ENCODE data around the gene IFNL2. TPM values are rescaled to one million over a fixed set of nuclear protein-coding genes. Genes with fewer than 3 reads are reported as not detected.

The IFNL2 gene
- total and polyA plus RNA-seq, 9 of the 15 experiments (the other 6 are each of a cell fraction or from before 2014, with no cell fraction given) = not detected

GRCh38 chr19:39308531-39309304 is 40.5 kb downstream of the IFNL2 start (continued):
- TF ChIP-seq EWSR1 (IDR thresholded peaks at IDR 0.05; ENCODE audit: borderline replicate concordance, low read depth, partially characterized antibody) = no peak
- no peak for TF ChIP-seq FOS (IDR thresholded peaks at IDR 0.05; ENCODE audit: extremely low read depth, insufficient read length)
- TF ChIP-seq GTF2E2 (tag; IDR thresholded peaks at IDR 0.05) = no peak
- TF ChIP-seq SIX5 (IDR thresholded peaks at IDR 0.05; ENCODE audit: borderline replicate concordance in 1 of 2, insufficient read depth in 1 of 2, low read depth in 1 of 2, low read length in 2 of 2) = no peak
- no peak for TF ChIP-seq FOXK1 (CRISPR knock-in tag; IDR thresholded peaks at IDR 0.05; ENCODE audit: borderline replicate concordance)
- no peak for TF ChIP-seq ETV1 (tag; conservative IDR thresholded peaks at IDR 0.05; ENCODE audit: low read depth)
- no peak for TF ChIP-seq NFATC3 (IDR thresholded peaks at IDR 0.05)
- TF ChIP-seq RBFOX2 (IDR thresholded peaks at IDR 0.05; ENCODE audit: low read depth, low read length) = no peak
- no peak for TF ChIP-seq CHD1 (IDR thresholded peaks at IDR 0.05; ENCODE audit: low read length)
- TF ChIP-seq MITF (IDR thresholded peaks at IDR 0.05) = no peak
- no peak for TF ChIP-seq BRD9 (IDR thresholded peaks at IDR 0.05; ENCODE audit: low read depth, partially characterized antibody)
- TF ChIP-seq HES1 (IDR thresholded peaks at IDR 0.05; ENCODE audit: low read depth) = no peak
- TF ChIP-seq KDM4B (IDR thresholded peaks at IDR 0.05; ENCODE audit: borderline replicate concordance in 2 of 2, low read depth in 1 of 2) = no peak
- no peak for TF ChIP-seq BDP1 (IDR thresholded peaks at IDR 0.05; ENCODE audit: insufficient read depth, insufficient read length)
- TF ChIP-seq HCFC1 (IDR thresholded peaks at IDR 0.05; ENCODE audit: low read depth, low read length) = no peak
- TF ChIP-seq ETS2 (tag; IDR thresholded peaks at IDR 0.05; ENCODE audit: borderline replicate concordance, poor library complexity, severe bottlenecking) = no peak
- no peak for TF ChIP-seq BRD4 (IDR thresholded peaks at IDR 0.05)
- TF ChIP-seq ZNF449 (CRISPR knock-in tag; IDR thresholded peaks at IDR 0.05) = no peak
- TF ChIP-seq ASH1L (IDR thresholded peaks at IDR 0.05; ENCODE audit: borderline replicate concordance, low read depth, partially characterized antibody) = no peak
- TF ChIP-seq ZNF830 (CRISPR knock-in tag; IDR thresholded peaks at IDR 0.05) = no peak
- no peak for TF ChIP-seq ZNF184 (CRISPR knock-in tag; IDR thresholded peaks at IDR 0.05)
- no peak for TF ChIP-seq ZFP1 (CRISPR knock-in tag; IDR thresholded peaks at IDR 0.05)
- TF ChIP-seq LEF1 (IDR thresholded peaks at IDR 0.05) = peak; percentile 60; the same call in 1 of the 2 replicates
- TF ChIP-seq PHF20 (IDR thresholded peaks at IDR 0.05; ENCODE audit: partially characterized antibody) = no peak
- TF ChIP-seq COPS2 (conservative IDR thresholded peaks at IDR 0.05) = no peak
- TF ChIP-seq PYGO2 (tag; IDR thresholded peaks at IDR 0.05) = no peak
- no peak for TF ChIP-seq HMG20A (CRISPR knock-in tag; conservative IDR thresholded peaks at IDR 0.05)

Data from K562 (cell line).